Astrocyte (in vitro differentiated cells and primary cell): ENCODE results near the gene CCDC146.

Experiments used
- CTCF ChIP-seq: IDR thresholded peaks from 2 replicates; pipeline ENCODE4 v1.5.1; 2011; ENCODE audit warnings: low read depth, mild to moderate bottlenecking, inconsistent platforms, low read length, moderate library complexity; ENCODE audit not compliant: insufficient read depth
- EZH2 ChIP-seq: IDR thresholded peaks from 2 replicates; pipeline ENCODE4 v1.6.1; 2012; ENCODE audit warnings: mild to moderate bottlenecking, low read length, inconsistent platforms; ENCODE audit not compliant: insufficient read depth

- TF ChIP-seq CTCF (no peak), EZH2 (no peak)
Measured at GRCh38 chr7:77184463-77184862, 62.0 kb downstream of the CCDC146 start.
